OCI-M2 (cell line): ENCODE measurements around the gene PRDX5.

Experiments
- DNase-seq: peaks from one replicate; lab custom pipeline; 2025; ENCODE audit not compliant: unreplicated experiment; lab: John Stamatoyannopoulos, UW

The PRDX5 gene

DNA sequence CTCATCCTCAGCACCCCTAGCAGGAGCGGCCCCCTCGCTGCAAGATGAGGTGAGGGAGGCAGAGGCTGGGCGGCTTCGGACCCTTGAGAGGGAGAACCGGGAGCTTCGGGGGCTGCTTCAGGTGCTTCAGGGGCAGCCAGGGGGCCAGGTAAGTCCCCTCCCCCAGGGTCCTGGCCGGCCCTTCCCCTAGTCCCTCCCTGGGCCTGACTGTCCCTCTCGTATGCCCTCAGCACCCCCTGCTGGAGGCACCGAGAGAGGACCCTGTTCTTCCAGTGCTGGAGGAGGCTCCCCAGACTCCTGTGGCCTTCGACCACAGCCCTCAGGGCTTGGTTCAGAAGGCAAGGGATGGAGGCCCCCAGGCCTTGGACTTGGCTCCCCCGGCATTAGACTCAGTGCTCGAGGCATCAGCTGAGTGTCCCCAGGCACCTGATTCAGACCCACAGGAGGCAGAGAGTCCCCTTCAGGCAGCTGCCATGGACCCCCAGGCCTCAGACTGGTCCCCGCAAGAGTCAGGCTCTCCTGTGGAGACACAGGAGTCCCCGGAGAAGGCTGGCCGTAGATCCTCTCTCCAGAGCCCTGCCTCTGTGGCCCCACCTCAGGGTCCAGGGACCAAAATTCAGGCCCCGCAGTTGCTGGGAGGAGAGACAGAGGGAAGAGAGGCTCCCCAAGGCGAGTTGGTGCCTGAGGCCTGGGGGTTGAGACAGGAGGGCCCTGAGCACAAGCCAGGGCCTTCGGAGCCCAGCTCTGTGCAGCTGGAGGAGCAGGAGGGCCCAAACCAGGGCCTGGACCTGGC is 26.0 kb downstream of the PRDX5 start:
- DNase-seq: no peak

DNA sequence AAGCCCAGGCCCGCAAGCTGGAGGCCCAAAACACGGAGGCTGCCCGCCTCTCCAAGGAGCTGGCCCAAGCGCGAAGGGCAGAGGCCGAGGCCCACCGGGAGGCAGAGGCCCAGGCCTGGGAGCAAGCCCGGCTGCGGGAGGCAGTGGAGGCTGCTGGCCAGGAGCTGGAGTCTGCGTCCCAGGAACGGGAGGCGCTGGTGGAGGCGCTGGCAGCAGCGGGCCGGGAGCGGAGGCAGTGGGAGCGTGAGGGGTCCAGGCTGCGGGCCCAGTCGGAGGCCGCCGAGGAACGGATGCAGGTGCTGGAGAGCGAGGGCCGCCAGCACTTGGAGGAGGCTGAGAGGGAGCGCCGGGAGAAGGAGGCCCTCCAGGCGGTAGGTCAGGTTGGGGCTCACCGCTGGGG is 26.9 kb downstream of the PRDX5 start:
- no peak for DNase-seq

DNA sequence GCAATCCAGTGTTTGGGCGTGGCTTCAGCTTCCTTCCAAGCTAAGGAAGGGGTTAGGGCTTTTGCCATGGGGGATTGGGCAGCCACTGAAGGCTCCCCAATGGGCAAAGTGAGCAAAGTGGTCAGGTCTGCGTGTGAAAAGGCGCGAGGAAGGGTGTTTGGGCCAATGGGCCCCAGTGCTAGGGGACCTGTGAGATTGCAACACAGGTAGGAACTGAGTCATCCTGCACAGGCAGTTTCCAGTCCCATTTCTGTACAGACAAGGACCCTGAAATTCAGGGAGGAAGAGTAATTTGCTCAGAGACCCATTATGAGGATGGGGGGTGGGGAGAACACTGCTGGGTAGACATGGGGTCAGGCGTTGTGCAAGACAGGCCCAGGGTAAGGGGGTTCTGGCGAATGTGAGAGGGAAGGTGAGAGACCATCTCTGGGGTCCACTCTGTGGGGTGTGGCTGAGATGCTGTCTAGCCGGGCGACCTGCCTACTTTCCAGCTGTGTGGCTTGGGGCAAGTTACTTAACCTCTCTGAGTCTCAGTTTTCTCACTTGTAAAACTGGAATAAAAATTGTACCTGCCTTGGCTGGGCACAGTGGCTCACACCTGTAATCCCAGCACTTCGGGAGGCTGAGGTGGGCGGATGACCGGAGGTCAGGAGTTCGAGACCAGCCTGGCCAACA is 29.4 kb downstream of the PRDX5 start:
- DNase-seq: no peak

DNA sequence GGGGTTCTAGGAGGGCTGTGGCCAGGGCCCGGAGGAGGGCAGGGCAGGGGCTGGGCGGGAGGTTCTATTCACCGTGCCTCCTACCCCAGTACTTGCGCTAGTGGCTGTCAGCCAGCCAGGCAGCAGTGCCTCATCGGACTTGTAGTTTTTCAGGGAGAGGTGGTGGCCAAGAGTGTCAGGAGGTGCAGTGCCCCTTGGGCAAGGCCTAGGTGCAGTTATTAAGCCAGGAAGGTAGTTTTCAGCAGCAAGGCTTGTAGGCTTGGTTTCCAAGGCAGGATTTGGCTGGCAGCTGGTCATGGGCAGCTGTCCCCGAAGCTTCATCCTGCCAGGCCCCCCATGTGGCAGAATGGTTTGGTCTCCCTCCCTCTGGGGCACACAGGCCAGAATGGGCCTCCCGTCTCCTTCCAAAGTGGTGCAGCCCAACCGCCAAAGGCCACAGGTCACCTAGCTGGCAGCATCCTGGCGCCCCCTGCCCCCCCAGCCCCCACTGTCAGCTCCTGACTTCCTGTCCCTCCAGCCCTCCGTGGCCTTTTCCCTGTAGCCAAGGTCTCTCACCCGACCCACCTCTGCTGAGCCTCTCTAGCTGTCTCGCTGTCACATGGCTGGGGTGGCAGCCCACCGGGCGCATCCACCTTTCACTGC is 30.6 kb downstream of the PRDX5 start:
- no peak for DNase-seq

DNA sequence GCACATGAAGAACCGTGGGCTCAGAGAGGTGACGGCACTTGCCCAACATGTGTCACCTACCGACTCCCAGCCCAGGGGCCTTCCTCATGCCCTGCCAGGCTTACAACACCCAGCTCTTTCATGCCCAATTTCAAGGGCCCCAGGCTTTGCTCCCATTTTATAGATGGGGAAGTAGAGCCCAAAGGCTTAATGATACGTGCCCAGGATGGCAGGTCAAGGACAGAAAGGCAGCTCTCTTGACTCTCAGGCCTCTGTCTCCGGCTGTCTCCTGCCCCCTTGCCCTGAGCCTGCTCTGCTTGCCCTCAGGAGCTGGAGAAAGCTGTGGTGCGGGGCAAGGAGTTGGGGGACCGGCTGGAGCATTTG is 31.1 kb downstream of the PRDX5 start:
- no peak for DNase-seq

DNA sequence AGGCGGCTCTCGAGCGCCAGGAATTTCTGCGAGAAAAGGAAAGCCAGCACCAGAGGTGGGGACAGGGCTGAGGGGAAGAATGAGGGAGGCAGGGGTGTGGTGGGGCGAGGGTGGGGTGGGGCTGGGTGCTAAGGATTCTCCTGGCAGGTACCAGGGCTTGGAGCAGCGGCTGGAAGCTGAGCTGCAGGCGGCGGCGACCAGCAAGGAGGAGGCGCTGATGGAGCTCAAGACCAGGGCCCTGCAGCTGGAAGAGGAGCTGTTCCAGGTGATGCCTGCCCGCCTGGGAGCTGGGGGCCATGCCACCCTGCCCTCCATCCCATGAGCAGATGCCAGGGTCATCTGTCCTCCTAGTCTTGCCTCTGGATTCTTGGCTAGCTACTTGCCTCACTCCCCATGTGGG is 31.5 kb downstream of the PRDX5 start:
- DNase-seq: no peak

DNA sequence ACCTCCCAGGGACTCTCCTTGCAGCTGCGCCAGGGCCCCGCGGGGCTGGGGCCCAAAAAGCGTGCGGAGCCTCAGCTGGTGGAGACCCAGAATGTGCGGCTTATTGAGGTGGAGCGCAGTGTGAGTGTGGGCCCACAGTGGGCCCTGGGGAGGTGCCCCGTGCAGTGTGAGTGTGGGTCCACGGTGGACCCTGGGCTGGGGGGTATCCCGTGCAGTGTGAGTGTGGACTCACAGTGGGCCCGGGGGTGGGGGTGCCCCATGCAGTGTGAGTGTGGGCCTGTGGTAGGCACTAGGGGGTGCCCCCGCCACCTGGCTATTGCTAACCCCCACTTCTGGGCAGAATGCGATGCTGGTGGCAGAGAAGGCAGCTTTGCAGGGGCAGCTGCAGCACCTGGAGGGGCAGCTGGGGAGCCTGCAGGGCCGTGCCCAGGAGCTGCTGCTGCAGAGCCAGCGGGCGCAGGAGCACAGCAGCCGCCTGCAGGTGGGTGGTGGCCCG is 33.3 kb downstream of the PRDX5 start:
- no peak for DNase-seq

DNA sequence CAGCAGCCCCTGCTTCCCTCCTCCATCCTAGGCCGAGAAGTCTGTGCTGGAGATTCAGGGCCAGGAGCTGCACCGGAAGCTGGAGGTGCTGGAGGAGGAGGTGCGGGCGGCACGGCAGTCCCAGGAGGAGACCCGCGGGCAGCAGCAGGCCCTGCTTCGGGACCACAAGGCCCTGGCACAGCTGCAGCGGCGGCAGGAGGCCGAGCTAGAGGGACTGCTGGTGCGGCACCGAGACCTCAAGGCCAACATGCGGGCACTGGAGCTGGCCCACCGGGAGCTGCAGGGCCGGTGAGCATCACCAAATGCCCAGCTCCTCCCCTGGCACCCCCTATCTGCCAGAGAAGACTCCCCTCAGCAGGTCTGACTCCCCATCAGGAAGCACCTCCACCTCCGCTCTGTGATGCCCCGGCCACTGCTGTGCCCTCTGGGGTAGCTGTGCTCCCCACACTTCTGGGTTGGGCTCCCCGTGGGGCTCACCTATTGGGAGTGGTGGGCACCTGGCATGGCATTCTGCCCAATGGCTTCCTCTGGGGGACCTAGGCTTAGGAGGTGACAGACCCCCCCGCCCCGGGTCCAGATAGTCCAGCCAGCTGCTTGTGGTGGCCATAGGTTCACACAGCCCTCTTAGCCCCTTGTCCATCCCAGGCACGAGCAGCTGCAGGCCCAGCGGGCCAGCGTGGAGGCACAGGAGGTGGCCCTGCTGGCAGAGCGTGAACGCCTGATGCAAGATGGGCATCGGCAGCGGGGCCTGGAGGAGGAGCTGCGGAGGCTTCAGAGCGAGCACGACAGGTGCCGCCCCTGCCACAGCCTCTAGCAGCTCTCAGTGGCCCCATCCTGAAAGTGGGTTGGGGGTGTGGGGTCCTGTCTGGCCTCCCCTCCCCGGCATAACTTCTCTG is 34.4 kb downstream of the PRDX5 start:
- DNase-seq: no peak

DNA sequence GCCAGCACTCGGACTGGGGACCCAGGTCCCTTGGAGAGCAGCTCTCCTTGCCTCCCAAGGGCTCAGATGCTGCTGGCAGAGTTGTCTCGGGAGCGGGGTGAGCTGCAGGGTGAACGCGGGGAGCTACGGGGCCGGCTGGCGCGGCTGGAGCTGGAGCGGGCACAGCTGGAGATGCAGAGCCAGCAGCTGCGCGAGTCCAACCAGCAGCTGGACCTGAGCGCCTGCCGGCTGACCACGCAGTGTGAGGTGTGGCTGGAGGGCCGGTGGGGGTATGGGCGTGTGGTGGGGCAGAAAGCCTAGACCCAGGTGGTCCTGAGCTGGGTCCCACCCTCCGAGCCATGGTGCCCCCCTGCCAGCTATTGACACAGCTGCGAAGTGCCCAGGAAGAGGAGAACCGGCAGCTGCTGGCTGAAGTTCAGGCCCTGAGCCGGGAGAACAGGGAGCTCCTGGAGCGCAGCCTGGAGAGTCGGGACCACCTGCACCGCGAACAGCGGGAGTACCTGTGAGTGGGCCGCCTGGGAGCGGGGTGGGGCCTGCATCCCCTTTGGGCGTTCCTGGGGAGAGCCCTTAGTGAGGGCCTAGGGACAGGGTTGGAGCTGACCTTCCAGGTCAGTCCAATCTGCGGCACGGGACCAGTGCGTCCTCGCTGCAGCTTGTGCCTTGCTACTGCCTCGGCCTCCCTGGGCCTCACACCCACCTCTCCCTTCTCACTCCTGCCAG is 35.2 kb downstream of the PRDX5 start:
- DNase-seq: no peak

DNA sequence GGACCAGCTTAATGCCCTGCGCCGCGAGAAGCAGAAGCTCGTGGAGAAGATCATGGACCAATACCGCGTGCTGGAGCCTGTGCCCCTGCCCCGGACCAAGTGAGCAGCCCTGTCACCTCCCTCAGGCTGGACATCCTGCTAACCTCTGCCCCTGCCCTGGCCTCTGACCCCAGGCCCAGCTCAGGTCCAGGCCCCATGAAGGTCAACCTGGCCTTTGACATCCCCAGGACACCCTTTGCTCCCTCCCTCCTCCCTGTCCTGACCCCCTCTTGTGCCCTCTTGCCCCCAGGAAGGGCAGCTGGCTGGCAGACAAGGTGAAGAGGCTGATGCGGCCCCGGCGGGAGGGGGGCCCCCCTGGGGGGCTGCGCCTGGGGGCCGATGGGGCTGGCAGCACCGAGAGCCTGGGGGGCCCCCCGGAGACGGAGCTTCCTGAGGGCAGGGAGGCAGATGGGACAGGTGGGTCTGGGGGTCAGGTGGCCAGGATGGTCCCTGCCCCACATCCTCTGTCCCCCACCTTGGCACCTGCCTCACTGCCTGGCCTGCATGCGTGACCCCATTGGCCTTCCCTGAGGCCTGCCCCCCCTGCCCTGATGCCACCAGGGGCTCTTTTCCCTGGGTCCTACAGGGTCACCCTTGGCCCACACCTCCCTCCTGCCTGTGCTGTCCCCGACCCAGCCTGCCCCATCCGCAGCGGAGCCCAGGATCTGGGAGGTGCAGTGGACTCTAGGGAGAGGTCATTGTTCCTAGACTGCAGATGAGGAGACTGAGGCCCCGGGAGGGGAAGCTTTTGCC is 36.0 kb downstream of the PRDX5 start:
- DNase-seq: no peak

DNA sequence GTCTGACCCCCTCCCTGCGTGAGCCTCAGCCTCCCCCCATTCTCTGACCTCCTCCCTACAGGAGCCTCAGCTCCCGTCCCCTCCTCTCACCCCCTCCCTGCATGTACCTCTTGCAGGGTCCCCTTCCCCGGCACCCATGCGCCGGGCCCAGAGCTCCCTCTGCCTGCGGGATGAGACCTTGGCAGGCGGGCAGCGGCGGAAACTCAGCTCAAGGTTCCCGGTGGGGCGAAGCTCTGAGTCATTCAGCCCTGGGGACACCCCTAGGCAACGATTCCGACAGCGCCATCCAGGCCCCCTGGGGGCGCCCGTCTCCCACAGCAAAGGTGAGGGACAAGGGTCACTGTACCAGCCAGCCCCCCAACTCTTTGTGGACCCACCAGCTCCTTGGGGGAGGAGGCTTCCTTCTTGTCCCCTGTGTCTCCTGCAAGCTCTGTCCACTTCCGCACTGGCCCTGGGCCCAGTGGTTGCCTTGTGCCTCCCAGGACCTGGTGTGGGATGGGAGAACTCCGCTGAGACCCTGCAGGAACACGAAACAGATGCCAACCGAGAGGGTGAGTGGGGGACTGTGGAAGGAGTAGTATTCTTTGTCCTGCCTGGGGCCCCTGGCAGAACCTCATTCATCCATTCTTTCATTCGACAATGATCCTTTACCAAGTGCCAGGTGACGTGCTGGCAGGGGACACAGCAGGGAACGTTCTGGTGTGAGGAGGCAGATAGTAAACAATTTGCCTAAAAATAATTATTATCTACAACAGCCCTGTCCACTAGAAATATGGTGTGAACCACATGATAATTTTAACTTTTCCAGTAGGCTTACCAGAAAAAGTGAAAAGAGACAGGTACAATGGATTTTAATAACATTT is 37.4 kb downstream of the PRDX5 start:
- no peak for DNase-seq

DNA sequence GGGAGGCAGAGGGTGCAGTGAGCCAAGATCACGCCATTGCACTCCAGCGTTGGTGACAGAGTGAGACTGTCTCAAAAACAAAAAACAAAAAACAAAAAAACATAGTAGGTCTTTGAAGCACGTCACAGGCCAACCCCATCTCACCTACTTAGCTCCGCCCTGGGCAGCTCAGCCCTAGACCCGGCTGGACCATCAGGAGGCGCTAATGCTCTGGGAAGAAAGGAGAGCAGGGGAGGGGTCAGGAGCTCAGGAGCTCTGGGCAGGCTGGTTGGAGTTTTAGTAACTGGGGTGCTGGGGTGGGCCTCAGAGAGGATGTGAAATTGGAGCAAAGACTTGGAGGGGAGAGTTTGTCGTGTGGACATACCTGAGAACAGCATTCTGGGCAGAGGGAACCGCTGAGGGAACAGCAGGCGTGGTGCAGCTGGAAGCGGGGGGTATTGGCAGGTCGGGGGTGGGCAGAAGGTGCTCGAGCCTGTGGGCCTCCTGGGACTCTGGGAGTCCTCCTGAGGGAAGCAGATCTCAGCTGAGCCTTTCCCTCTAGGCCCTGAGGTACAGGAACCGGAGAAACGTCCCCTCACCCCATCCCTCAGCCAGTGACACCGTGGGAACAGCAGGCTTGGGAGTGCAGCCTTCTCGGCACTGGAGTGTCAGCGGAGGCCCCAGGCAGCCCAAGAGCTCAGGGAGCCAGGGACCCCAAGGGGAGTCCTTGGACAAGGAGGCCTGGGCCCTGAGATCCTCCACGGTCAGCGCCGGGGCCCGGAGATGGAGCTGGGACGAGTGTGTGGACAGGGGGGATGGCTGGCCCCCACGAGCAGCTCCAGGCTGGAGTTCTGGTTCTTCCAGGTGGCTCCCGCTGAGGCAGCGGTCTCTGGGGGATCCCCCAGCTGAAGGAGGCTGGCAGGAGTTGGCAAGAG is 38.8 kb downstream of the PRDX5 start:
- DNase-seq: no peak

DNA sequence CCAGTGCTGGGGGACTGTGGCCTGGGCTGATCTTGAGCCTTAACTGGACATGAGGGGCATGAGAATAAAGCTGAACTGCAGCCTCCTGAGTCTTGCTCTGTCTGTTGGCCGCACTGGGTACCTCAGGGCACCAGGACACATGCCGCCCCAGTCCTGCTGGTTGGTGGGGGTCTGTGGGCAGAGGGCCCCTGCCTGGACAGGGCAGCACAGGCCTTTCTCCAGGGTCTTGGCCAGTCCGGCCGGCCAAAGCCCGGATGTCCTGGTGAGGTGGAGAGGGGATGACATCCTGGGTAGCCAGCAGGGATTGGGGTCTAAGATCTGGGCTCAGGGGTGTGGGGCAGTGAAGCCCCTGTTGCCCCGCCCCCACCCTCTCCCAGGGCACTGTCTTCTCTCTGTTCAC is 39.5 kb downstream of the PRDX5 start:
- DNase-seq: no peak

DNA sequence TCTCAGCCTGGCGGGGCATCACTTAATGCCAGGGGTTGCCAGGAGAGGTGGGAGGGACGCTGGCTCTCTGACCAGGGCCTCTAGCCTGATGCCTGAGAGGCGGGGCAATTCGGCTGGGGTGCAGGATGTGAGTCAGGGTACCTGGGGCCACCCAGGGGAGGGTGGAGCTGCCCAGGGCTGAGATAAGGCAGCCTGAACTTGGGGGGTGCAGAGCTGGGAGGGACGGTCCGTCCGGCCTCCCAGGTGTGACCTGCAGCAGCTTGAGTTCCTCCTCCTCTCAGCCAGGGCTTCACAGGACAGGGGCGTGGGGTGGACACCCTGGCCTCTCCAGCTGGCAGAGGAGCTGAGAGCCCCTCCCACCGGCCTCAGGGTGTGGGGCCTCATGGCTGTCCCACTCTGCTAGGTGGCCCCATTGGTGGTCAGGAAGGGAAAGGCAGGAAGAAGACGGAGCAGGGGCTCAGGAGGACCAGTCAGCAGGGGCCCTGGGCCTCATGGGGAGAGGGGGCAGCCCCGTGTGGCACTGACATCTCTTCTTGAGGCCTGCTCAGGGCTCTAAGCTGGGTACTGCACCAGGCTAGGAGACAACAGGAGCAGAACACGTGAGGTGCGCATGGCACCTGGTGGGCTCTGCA is 40.1 kb downstream of the PRDX5 start:
- DNase-seq: no peak

DNA sequence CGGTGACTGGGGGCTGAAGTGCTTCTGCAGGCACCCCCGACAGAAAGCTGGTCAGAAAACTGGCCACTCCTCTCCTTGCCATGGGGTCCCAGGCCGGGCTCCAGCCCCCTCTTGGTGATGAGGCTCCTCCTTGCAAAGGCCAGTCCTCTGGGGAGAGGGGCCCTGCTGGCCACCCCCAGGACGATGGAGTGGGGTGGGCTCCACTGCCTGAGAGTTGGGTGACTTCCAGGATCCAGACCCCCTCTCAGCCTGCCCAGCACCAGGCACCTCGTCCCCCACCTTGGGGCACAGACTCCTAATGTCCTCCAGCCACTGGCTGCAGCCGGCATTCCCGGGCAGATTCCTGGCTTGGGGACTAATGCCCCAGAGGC is 40.6 kb downstream of the PRDX5 start:
- DNase-seq: no peak

DNA sequence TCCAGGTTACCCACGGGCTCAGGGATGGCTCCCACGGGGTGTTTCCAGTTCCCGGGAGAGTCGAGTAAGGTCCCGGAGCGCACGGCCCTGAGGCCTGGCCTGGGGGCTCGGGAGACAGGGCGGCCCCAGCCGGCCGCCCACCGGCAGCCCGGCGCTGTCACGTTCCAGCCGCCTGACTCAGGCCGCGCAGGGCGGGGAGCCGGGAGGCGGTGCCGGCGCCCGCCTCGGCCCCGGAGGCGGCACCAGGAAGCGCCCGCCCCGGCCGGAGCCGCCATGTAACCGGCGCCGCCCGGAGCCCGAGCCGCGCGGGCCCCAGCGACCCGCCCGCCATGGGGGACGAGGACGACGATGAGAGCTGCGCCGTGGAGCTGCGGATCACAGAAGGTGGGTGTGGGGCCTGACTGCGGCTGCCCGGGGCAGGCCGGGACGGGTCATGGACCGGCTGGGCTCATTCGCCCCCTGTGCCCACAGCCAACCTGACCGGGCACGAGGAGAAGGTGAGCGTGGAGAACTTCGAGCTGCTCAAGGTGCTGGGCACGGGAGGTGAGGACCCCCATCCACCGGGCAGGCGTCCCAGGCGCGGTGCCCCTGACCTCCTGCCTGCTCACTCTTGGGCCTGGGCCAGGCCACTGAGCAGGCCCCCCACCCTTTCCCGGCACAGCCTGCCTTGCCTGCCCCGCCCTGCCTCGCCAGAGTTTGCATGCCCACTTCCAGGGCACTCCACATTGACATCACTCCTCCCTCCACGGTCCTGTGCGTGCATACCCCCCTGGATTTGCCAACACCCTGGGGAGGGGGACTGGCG is 41.2 kb downstream of the PRDX5 start, which contains the start of gene RPS6KA4:
Gene RPS6KA4 (plus strand): TSS at position 256 of the 805 bp plus-strand sequence. CDS start 74 bp downstream, at position 330.
- DNase-seq: no peak
